Glutamatergic neuron (in vitro differentiated cells): ENCODE results near the gene HOXA11. TPM values are rescaled to one million over a fixed set of nuclear protein-coding genes. Genes with fewer than 3 reads are reported as not detected.

Experiments used
- DNase-seq: peaks from one replicate; pipeline ENCODE4 v3.0.0; 2022
- H3K27ac Mint-ChIP-seq: one replicate; pipeline ENCODE4 v1.8.0; 2020; ENCODE audit warnings: mild to moderate bottlenecking, mixed read lengths, inconsistent platforms; ENCODE audit not compliant: unreplicated experiment
- H3K27me3 Mint-ChIP-seq: one replicate; pipeline ENCODE4 v1.8.0; 2020; ENCODE audit warnings: mild to moderate bottlenecking, moderate library complexity, mixed read lengths, inconsistent platforms; ENCODE audit not compliant: unreplicated experiment
- H3K36me3 Mint-ChIP-seq: one replicate; pipeline ENCODE4 v1.8.0; 2020; ENCODE audit warnings: mild to moderate bottlenecking, mixed read lengths, inconsistent platforms; ENCODE audit not compliant: unreplicated experiment
- H3K4me1 Mint-ChIP-seq: one replicate; pipeline ENCODE4 v1.8.0; 2020; ENCODE audit warnings: mild to moderate bottlenecking, low read depth, mixed read lengths, inconsistent platforms; ENCODE audit not compliant: unreplicated experiment
- H3K4me3 Mint-ChIP-seq: one replicate; pipeline ENCODE4 v1.8.0; 2020; ENCODE audit warnings: mild to moderate bottlenecking, mixed read lengths, inconsistent platforms; ENCODE audit not compliant: unreplicated experiment
- H3K9me3 Mint-ChIP-seq: one replicate; pipeline ENCODE4 v1.8.0; 2020; ENCODE audit warnings: mild to moderate bottlenecking, moderate library complexity, mixed read lengths, inconsistent platforms; ENCODE audit not compliant: unreplicated experiment
- total RNA-seq: library from RNA; stranded (reverse); fragmentation: NEBNext Ultra II Directional; extraction: Animal tissue kit (Norgen Biotek cat#: 25700); gene quantifications from one replicate; pipeline ENCODE4 v1.2.1, GENCODE V29; 2021; ENCODE audit not compliant: unreplicated experiment
- TF ChIP-seq, protein P1 (sequence below): fragments of 200-600 bp; sonication (generic); IDR thresholded peaks from one replicate; pipeline ENCODE4 v1.5.0; 2021; ENCODE audit not compliant: partially characterized antibody, unreplicated experiment

HOXA11 gene
- total RNA-seq, 1 donor from 2014 or later, result not detected

DNA sequence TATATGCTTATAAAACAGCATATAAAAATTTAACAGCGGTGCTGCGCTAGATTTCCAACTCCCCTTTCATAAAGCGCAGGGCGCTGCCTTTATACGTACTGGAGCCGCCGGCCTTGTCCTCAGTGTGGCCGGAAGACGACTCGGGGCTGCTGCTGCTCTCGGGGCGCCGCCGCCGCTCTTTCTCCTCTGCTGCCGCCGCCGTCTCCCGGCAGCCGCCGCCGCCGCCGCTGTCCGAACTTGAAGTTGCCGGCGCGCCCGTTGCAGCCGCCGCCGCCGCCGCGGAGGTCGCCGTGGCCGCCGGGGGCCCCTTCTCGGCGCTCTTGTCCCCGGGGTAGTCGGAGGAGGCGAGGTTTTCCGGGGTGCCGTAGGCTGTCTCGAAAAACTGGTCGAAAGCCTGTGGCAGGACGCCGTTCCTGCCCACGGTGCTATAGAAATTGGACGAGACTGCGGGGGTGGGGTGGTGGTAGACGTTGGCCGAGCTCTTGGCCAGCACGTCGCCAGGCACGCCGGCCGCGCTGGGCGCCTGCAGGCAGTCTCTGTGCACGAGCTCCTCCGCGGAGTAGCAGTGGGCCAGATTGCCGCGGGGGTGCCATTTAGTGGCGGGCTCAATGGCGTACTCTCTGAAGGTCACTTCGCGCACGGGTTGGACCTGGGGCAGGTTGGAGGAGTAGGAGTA, 557 bp downstream of the HOXA11 start:
- H3K27ac Mint-ChIP-seq, result no peak overlapping the region
- no peaks in the 10 kb centered on the region for H3K36me3 Mint-ChIP-seq
- H3K4me3 Mint-ChIP-seq, result peak overlapping the region; percentile 55
- TF ChIP-seq, protein P1, sequence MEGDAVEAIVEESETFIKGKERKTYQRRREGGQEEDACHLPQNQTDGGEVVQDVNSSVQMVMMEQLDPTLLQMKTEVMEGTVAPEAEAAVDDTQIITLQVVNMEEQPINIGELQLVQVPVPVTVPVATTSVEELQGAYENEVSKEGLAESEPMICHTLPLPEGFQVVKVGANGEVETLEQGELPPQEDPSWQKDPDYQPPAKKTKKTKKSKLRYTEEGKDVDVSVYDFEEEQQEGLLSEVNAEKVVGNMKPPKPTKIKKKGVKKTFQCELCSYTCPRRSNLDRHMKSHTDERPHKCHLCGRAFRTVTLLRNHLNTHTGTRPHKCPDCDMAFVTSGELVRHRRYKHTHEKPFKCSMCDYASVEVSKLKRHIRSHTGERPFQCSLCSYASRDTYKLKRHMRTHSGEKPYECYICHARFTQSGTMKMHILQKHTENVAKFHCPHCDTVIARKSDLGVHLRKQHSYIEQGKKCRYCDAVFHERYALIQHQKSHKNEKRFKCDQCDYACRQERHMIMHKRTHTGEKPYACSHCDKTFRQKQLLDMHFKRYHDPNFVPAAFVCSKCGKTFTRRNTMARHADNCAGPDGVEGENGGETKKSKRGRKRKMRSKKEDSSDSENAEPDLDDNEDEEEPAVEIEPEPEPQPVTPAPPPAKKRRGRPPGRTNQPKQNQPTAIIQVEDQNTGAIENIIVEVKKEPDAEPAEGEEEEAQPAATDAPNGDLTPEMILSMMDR, result no peak
- H3K4me1 Mint-ChIP-seq, result peaks cover 3% of the 10 kb centered on the region
- peak; percentile 38 for DNase-seq
- H3K9me3 Mint-ChIP-seq, result peaks cover 22% of the 10 kb centered on the region
- peaks cover 56% of the 10 kb centered on the region for H3K27me3 Mint-ChIP-seq

DNA sequence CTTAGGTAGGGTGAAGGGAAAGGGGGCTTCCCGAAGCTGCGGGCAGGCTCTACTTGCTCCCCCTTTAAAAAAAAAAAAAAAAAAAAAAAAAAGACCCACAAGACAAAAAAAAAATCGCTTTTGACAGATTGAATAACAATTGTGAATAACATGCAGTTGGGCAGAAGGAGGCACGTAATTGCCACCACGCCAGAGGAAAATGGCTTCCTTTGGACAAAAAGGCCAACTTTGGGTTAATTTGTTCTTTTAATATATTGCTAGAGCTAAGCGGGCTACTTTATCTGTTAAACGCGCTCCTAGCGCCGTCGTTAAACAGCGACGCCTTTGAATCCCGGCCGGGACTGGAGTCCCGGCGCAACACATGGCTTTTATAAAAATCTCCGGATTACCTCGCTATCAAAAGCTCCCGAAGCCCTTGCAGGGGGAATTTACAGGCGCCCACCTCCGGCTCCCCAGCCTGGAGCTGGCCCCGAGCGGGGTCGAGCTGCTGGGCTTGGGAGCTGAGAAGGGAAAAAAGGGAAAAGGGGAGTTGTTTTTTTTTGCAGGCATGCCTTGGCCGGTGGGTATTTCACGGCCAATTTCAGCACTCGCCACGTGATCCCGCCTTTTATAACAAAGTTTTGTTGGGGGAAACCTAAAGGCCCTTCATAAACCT, 1.2 kb downstream of the HOXA11 start:
- Mint-ChIP-seq H3K4me1 (peaks cover 3% of the 10 kb centered on the region), H3K27me3 (peaks cover 63% of the 10 kb centered on the region), H3K9me3 (peaks cover 24% of the 10 kb centered on the region), H3K36me3 (no peaks in the 10 kb centered on the region), H3K4me3 (peak overlapping the region; percentile 49), H3K27ac (no peak overlapping the region)
- TF ChIP-seq, protein P1, result no peak
- peak; percentile 8 for DNase-seq

DNA sequence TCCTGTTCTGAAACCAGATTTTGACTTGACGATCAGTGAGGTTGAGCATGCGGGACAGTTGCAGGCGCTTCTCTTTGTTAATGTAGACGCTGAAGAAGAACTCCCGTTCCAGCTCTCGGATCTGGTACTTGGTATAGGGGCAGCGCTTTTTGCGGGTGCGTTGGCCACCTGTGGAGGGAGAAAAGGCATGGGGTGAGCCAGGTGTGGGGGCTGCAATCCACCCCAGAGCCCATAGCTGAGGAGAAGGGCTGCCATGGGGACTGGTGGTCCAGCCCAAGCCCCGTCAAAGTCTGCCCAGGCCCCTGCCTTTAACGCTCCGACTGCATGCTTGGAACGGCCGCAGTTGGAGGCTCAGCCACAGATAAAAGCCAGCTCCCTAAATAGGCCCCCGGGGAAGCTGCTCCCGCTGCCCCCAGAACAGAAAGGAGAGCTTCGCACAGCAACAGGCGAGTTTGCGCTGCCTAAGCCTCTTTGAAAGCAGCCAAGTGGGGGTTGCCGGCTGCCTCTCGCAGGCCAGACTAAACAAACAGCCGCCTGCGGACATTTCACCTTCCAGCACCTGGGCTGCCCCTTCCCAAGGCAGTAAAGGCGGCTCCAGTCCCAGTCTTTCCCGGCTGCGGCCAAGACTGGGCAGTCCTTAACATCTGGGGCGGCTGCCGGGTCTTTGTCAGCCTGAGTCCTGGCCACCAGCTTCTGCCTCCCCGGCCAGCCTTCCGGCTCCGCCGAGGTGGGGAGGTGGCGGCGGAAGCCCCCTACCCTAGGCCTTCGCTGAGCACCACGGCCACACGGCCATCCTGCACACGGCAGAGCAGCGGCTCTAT, 2.0 kb downstream of the HOXA11 start:
- DNase-seq, result peak; percentile 39

DNA sequence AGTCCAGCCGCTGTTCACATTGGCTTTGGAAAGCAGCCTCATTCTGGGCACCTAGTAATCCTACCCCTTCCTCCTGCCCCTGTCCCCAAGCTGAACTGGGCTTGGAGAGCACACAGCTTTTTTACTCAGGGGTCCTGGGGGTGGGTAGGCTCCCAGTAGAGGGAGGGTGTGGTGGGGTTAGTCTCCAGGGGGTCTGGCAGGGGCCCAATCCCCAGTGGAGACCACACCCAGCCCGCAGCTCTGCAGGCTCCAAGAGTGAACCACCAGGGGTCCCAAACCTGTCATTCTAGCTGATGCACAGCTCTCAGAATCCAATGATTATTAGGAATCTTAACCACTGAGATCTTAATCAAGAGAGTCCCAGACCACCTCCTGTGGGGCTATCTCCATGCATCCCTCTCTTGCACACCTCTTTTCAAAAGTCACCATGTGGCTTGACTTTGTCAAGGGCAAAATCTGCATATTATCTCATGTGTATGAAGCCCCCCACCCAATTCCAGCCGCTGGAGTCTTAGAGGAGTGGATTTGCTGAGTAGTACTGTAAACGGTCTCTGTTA, 2.7 kb downstream of the HOXA11 start:
- H3K4me3 Mint-ChIP-seq, result no peak overlapping the region
- peak; percentile 7 for DNase-seq
- H3K9me3 Mint-ChIP-seq, result peaks cover 21% of the 10 kb centered on the region

More for the DNA sequence above, 2.0 kb downstream of the HOXA11 start:
- H3K27me3 Mint-ChIP-seq, result peaks cover 56% of the 10 kb centered on the region
- no peaks in the 10 kb centered on the region for H3K36me3 Mint-ChIP-seq
- H3K27ac Mint-ChIP-seq, result no peak overlapping the region
- TF ChIP-seq, protein P1, result no peak
- H3K9me3 Mint-ChIP-seq, result peaks cover 21% of the 10 kb centered on the region
- no peak overlapping the region for H3K4me3 Mint-ChIP-seq
- H3K4me1 Mint-ChIP-seq, result no peaks in the 10 kb centered on the region

More for the DNA sequence above, 2.7 kb downstream of the HOXA11 start:
- H3K4me1 Mint-ChIP-seq, result no peaks in the 10 kb centered on the region
- TF ChIP-seq, protein P1, result no peak
- no peaks in the 10 kb centered on the region for H3K36me3 Mint-ChIP-seq
- H3K27me3 Mint-ChIP-seq, result peaks cover 57% of the 10 kb centered on the region
- H3K27ac Mint-ChIP-seq, result no peak overlapping the region
